ENCODE data around the gene EEF1AKMT3.

EEF1AKMT3 gene

GRCh38 chr12:57729321-57729844 lies 43.0 kb upstream of the EEF1AKMT3 start:
- Histone ChIP-seq H3K27me3 (ENCODE audit: low read depth, low read length) (peaks cover 5% of the 10 kb centered on the region), H3K36me3 (ENCODE audit: control insufficient read depth in 1 of 2, insufficient read depth in 2 of 2, low read length in 2 of 2) (no peaks in the 10 kb centered on the region), H3K9me3 (ENCODE audit: control insufficient read depth in 1 of 2, low read length in 2 of 2) (no peaks in the 10 kb centered on the region), H3K27ac (ENCODE audit: low read length) (no peak overlapping the region), H3K4me3 (ENCODE audit: low read depth in 1 of 2, low read length in 2 of 2) (no peak overlapping the region), H3K4me1 (ENCODE audit: control insufficient read depth in 1 of 2, insufficient read depth in 2 of 2, low read length in 2 of 2) (peaks cover 0 to 14% of the 10 kb centered on the region in 2 donors)

GRCh38 chr12:57730336-57731067 lies 41.9 kb upstream of the EEF1AKMT3 start:
- H3K27me3 ChIP-seq (ENCODE audit: low read depth, low read length), result peaks cover 8% of the 10 kb centered on the region
- H3K36me3 ChIP-seq (ENCODE audit: control insufficient read depth in 1 of 2, insufficient read depth in 2 of 2, low read length in 2 of 2), result no peaks in the 10 kb centered on the region
- no peak overlapping the region for H3K27ac ChIP-seq (ENCODE audit: low read length)
- no peak overlapping the region for H3K4me3 ChIP-seq (ENCODE audit: low read depth in 1 of 2, low read length in 2 of 2)
- peaks cover 0 to 17% of the 10 kb centered on the region in 2 donors for H3K4me1 ChIP-seq (ENCODE audit: control insufficient read depth in 1 of 2, insufficient read depth in 2 of 2, low read length in 2 of 2)
- H3K9me3 ChIP-seq (ENCODE audit: control insufficient read depth in 1 of 2, low read length in 2 of 2), result no peaks in the 10 kb centered on the region

DNA sequence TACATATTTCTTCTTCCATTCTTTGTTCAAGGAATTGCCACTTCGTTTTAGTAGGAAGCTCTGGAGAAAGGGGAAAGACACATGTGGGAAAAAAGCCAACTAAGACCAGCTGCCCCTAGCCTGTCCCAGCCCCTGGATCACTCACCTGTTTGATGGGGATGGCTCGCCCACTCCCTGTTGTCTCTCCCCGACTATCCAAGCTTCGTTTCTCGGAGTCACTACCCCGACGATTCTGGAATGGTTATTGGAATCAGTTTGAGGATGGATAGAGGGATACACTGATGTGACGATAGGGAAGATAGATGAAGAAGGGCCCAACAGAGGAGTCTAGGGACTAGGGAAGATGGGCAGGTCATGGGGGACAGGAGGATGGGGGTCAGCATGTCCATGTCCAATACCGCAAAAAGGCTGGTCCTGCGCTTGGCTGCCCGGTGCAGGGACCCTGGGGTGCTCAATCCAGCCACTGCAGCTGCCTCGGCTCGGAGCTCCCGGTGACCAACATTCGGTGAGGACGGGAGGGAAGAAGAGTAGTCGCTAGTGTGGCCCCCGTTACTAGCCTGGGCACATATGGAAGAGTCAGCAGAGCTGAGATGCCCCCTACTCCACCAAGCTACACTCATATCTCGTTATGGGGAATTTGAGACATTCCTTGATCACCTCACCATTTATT lies 40.9 kb upstream of the EEF1AKMT3 start:
- Histone ChIP-seq H3K27ac (ENCODE audit: low read length) (no peak overlapping the region), H3K4me1 (ENCODE audit: control insufficient read depth in 1 of 2, insufficient read depth in 2 of 2, low read length in 2 of 2) (peaks cover 0 to 20% of the 10 kb centered on the region in 2 donors), H3K27me3 (ENCODE audit: low read depth, low read length) (peaks cover 17% of the 10 kb centered on the region), H3K9me3 (ENCODE audit: control insufficient read depth in 1 of 2, low read length in 2 of 2) (no peaks in the 10 kb centered on the region), H3K4me3 (ENCODE audit: low read depth in 1 of 2, low read length in 2 of 2) (no peak overlapping the region), H3K36me3 (ENCODE audit: control insufficient read depth in 1 of 2, insufficient read depth in 2 of 2, low read length in 2 of 2) (no peaks in the 10 kb centered on the region)

DNA sequence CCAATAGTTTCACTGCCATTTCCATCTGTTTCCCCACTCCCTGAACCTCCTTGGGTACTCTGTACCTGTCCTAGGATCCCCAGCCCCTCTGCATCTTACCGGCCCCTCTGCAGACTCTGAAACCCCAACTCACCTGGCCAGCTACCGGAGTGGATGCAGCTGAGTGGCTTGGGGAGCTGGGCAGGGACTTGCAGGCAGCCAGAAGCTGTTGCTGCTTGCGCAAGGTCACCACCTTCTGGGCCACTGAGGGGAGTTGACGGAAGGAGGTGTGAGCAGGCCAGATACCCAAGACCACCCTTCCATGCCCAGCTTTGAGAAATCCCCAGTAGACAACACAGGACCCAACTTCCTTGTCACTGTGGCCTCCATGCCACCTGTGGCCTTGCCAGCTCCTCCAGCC lies 40.1 kb upstream of the EEF1AKMT3 start:
- no peak overlapping the region for H3K27ac ChIP-seq (ENCODE audit: low read length)
- H3K4me3 ChIP-seq (ENCODE audit: low read depth in 1 of 2, low read length in 2 of 2), result no peak overlapping the region
- H3K27me3 ChIP-seq (ENCODE audit: low read depth, low read length), result peaks cover 23% of the 10 kb centered on the region
- H3K36me3 ChIP-seq (ENCODE audit: control insufficient read depth in 1 of 2, insufficient read depth in 2 of 2, low read length in 2 of 2), result no peaks in the 10 kb centered on the region
- peaks cover 0 to 21% of the 10 kb centered on the region in 2 donors for H3K4me1 ChIP-seq (ENCODE audit: control insufficient read depth in 1 of 2, insufficient read depth in 2 of 2, low read length in 2 of 2)
- no peaks in the 10 kb centered on the region for H3K9me3 ChIP-seq (ENCODE audit: control insufficient read depth in 1 of 2, low read length in 2 of 2)

GRCh38 chr12:57732726-57733593 lies 39.5 kb upstream of the EEF1AKMT3 start:
- Histone ChIP-seq H3K4me3 (ENCODE audit: low read depth in 1 of 2, low read length in 2 of 2) (no peak overlapping the region), H3K27me3 (ENCODE audit: low read depth, low read length) (peaks cover 23% of the 10 kb centered on the region), H3K9me3 (ENCODE audit: control insufficient read depth in 1 of 2, low read length in 2 of 2) (no peaks in the 10 kb centered on the region), H3K4me1 (ENCODE audit: control insufficient read depth in 1 of 2, insufficient read depth in 2 of 2, low read length in 2 of 2) (peaks cover 0 to 28% of the 10 kb centered on the region in 2 donors), H3K36me3 (ENCODE audit: control insufficient read depth in 1 of 2, insufficient read depth in 2 of 2, low read length in 2 of 2) (no peaks in the 10 kb centered on the region), H3K27ac (ENCODE audit: low read length) (no peak overlapping the region)

GRCh38 chr12:57733928-57734327 lies 38.5 kb upstream of the EEF1AKMT3 start:
- Histone ChIP-seq H3K27me3 (ENCODE audit: low read depth, low read length) (peaks cover 25% of the 10 kb centered on the region), H3K4me3 (ENCODE audit: low read depth in 1 of 2, low read length in 2 of 2) (no peak overlapping the region), H3K36me3 (ENCODE audit: control insufficient read depth in 1 of 2, insufficient read depth in 2 of 2, low read length in 2 of 2) (no peaks in the 10 kb centered on the region), H3K4me1 (ENCODE audit: control insufficient read depth in 1 of 2, insufficient read depth in 2 of 2, low read length in 2 of 2) (peaks cover 0 to 37% of the 10 kb centered on the region in 2 donors), H3K9me3 (ENCODE audit: control insufficient read depth in 1 of 2, low read length in 2 of 2) (no peaks in the 10 kb centered on the region), H3K27ac (ENCODE audit: low read length) (no peak overlapping the region)

GRCh38 chr12:57734591-57734990 lies 37.8 kb upstream of the EEF1AKMT3 start:
- Histone ChIP-seq H3K27me3 (ENCODE audit: low read depth, low read length) (peaks cover 32% of the 10 kb centered on the region), H3K4me1 (ENCODE audit: control insufficient read depth in 1 of 2, insufficient read depth in 2 of 2, low read length in 2 of 2) (peaks cover 0 to 42% of the 10 kb centered on the region in 2 donors), H3K4me3 (ENCODE audit: low read depth in 1 of 2, low read length in 2 of 2) (no peak overlapping the region), H3K27ac (ENCODE audit: low read length) (no peak overlapping the region), H3K36me3 (ENCODE audit: control insufficient read depth in 1 of 2, insufficient read depth in 2 of 2, low read length in 2 of 2) (no peaks in the 10 kb centered on the region), H3K9me3 (ENCODE audit: control insufficient read depth in 1 of 2, low read length in 2 of 2) (no peaks in the 10 kb centered on the region)

DNA sequence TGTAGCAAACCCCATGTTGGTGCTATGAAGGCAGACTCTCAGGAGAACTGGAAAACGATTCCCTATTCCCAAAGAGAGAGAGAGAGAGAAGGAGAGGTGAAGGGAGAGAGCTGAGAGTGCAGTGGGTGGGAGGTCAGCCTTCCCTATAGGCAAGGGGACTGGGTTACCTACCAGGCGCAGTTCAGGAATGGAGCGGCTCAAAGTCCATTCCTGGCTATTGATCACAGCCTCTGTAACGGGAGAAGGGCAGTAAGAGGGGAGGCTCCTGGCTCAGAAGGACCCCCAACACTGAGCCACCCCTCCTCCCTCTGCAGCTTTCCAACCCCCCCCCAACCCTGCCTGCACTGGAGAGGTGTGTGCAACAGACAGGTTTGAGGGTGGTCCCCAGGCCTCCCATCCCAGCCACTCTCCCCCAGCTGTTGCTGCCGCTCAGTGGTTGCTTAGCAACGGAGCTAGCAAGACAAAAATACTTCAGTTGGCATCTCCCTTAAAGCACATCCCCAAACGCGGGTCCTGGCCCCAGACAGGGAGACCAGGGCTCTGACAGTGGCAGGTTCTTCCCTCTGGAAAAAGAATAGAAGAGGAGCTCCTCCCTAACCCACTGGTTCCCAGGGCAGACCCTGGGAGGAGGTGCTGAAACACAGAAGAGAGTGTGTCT lies 37.1 kb upstream of the EEF1AKMT3 start:
- H3K36me3 ChIP-seq (ENCODE audit: control insufficient read depth in 1 of 2, insufficient read depth in 2 of 2, low read length in 2 of 2), result no peaks in the 10 kb centered on the region
- H3K27me3 ChIP-seq (ENCODE audit: low read depth, low read length), result peaks cover 34% of the 10 kb centered on the region
- H3K4me1 ChIP-seq (ENCODE audit: control insufficient read depth in 1 of 2, insufficient read depth in 2 of 2, low read length in 2 of 2), result peaks cover 0 to 42% of the 10 kb centered on the region in 2 donors
- no peaks in the 10 kb centered on the region for H3K9me3 ChIP-seq (ENCODE audit: control insufficient read depth in 1 of 2, low read length in 2 of 2)
- H3K4me3 ChIP-seq (ENCODE audit: low read depth in 1 of 2, low read length in 2 of 2), result no peak overlapping the region
- H3K27ac ChIP-seq (ENCODE audit: low read length), result no peak overlapping the region

DNA sequence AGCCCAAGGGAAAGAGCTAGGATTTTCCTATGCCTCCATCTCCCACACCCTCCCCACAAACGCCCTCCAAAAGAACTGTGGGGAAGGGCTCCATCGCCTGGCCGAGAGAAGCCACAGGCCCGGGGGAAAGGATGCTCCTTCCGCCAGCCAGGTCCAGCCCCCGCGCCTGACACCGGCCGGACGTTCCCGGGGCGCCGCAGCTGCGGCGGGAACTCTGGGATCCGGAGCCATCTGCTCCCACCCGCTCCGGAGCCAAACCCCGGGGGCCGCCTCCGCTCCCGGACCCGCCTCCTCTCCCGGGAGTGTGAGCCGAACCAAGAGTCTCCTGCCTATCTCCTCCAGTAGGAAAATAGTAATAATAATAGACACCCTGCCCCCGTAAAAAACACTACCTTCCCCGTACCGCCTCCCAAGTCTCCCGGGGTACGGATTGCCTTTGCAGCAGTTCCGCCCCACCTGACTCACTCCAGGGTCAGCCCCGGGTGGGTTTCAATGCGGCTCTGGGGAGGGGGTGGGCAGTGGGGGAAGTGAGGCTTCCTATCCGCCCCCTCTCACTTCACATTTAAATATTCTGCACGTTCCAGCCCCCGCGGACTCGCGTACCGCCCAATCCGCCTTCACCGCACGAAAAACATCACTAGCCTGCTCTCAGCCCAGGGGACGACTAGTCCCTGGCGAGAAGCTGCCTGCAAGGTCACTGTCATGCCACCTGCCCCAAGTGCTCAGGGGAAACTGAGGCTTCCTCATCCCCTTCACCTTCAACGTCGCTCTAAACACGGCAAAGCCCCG lies 36.3 kb upstream of the EEF1AKMT3 start:
- Histone ChIP-seq H3K27me3 (ENCODE audit: low read depth, low read length) (peaks cover 35% of the 10 kb centered on the region), H3K9me3 (ENCODE audit: control insufficient read depth in 1 of 2, low read length in 2 of 2) (no peaks in the 10 kb centered on the region), H3K36me3 (ENCODE audit: control insufficient read depth in 1 of 2, insufficient read depth in 2 of 2, low read length in 2 of 2) (no peaks in the 10 kb centered on the region), H3K4me3 (ENCODE audit: low read depth in 1 of 2, low read length in 2 of 2) (peak overlapping the region in 1 of 2 donors; percentile 29), H3K27ac (ENCODE audit: low read length) (no peak overlapping the region), H3K4me1 (ENCODE audit: control insufficient read depth in 1 of 2, insufficient read depth in 2 of 2, low read length in 2 of 2) (peaks cover 0 to 42% of the 10 kb centered on the region in 2 donors)

DNA sequence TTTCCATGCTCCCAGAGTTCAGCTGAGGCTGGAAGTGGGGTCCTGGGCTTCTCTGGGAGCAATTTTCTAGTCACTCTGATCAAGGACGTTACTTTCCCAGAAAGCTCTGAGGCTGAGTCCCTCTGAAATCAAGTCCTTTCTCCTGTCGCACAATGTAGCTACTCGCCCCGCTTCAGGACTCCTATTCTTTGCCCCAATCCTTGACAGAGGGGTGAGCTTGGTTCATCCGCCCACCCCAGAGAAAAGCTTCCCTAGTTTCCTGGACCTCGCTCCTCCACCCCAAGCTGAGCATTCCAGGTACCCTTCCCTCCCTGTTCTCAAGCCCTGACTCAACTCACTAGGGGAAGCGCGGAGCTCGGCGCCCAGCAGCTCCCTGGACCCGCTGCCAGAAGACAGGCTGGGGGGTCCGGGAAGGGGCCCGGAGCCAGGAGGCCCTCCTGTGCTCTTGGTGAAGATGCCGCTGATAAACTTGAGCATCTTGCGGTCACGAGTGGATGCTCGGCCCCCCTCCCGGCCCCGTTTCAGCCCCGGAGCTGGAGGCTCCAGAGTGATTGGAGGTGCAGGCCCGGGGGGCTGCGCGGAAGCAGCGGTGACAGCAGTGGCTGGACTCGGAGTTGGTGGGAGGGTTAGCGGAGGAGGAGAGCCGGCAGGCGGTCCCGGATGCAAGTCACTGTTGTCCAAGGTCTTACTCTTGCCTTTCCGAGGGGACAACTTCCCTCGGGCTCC lies 35.5 kb upstream of the EEF1AKMT3 start:
- no peaks in the 10 kb centered on the region for H3K9me3 ChIP-seq (ENCODE audit: control insufficient read depth in 1 of 2, low read length in 2 of 2)
- no peaks in the 10 kb centered on the region for H3K36me3 ChIP-seq (ENCODE audit: control insufficient read depth in 1 of 2, insufficient read depth in 2 of 2, low read length in 2 of 2)
- no peak overlapping the region for H3K4me3 ChIP-seq (ENCODE audit: low read depth in 1 of 2, low read length in 2 of 2)
- H3K27me3 ChIP-seq (ENCODE audit: low read depth, low read length), result peaks cover 38% of the 10 kb centered on the region
- no peak overlapping the region for H3K27ac ChIP-seq (ENCODE audit: low read length)
- peaks cover 0 to 42% of the 10 kb centered on the region in 2 donors for H3K4me1 ChIP-seq (ENCODE audit: control insufficient read depth in 1 of 2, insufficient read depth in 2 of 2, low read length in 2 of 2)
